HUES64 (cell line): Measurements from ENCODE around the gene FREY1.

Source experiments
- H3K27ac ChIP-seq: 2 replicates; pipeline ENCODE4 v1.7.0; 2013; ENCODE audit warnings: low read depth, low read length, inconsistent platforms
- H3K27me3 ChIP-seq: 2 replicates; pipeline ENCODE4 v1.6.1; 2013; ENCODE audit warnings: mild to moderate bottlenecking, low read length; ENCODE audit not compliant: insufficient read depth
- H3K36me3 ChIP-seq: 2 replicates; pipeline ENCODE4 v1.6.1; 2013; ENCODE audit warnings: mild to moderate bottlenecking, low read length; ENCODE audit not compliant: insufficient read depth
- H3K4me1 ChIP-seq: 2 replicates; pipeline ENCODE4 v1.6.1; 2013; ENCODE audit warnings: mild to moderate bottlenecking, low read length, moderate library complexity; ENCODE audit not compliant: insufficient read depth
- H3K4me3 ChIP-seq: 2 replicates; pipeline ENCODE4 v1.5.1; 2013; ENCODE audit warnings: mild to moderate bottlenecking, low read length, moderate library complexity
- H3K9ac ChIP-seq: 2 replicates; pipeline ENCODE4 v1.6.1; 2013; ENCODE audit warnings: mild to moderate bottlenecking, low read depth, low read length
- H3K9me3 ChIP-seq: 2 replicates; pipeline ENCODE4 v1.6.1; 2013; ENCODE audit warnings: low read depth, low read length; ENCODE audit not compliant: insufficient read depth
- WGBS: fragments of 150-250, 120-280 bp; methylation state at CpG from one replicate; pipeline ENCODE4 v1.1.7; 2013; ENCODE audit warnings: missing lambda C conversion rate; 5-methylcytosine and 5-hydroxymethylcytosine counted together

The FREY1 gene

DNA sequence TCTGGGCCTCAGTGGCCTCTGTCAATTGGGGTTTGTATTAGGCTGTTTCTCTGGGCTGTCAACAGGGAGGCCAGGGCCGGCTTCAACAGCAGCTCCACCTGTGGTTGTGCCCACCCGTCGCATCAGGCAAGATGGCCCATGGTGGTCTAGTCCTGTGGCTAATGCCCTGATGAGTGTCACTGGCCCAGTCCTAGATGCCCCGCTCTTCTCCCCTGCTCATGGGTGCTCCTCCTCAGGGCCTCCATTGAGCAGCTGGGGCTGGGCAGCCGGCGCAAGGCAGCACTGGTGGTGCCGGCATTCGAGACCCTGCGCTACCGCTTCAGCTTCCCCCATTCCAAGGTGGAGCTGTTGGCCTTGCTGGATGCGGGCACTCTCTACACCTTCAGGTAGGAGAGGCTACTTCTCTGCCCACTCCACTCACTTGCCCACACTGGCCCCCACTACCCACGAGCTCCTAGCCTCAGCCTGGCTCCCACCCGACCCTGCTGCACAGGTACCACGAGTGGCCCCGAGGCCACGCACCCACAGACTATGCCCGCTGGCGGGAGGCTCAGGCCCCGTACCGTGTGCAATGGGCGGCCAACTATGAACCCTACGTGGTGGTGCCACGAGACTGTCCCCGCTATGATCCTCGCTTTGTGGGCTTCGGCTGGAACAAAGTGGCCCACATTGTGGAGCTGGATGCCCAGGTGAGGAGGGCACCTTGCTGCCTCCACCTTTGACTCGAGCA is 20.8 kb upstream of the FREY1 start:
- no peaks in the 10 kb centered on the region for H3K9me3 ChIP-seq
- no peak overlapping the region for H3K27ac ChIP-seq
- H3K4me1 ChIP-seq = no peaks in the 10 kb centered on the region
- no peak overlapping the region for H3K9ac ChIP-seq
- H3K4me3 ChIP-seq = no peak overlapping the region
- peaks cover 7% of the 10 kb centered on the region for H3K27me3 ChIP-seq
- WGBS = 92% methylated on average over 27 of the region's 27 CpGs
- H3K36me3 ChIP-seq = peaks cover 55% of the 10 kb centered on the region

DNA sequence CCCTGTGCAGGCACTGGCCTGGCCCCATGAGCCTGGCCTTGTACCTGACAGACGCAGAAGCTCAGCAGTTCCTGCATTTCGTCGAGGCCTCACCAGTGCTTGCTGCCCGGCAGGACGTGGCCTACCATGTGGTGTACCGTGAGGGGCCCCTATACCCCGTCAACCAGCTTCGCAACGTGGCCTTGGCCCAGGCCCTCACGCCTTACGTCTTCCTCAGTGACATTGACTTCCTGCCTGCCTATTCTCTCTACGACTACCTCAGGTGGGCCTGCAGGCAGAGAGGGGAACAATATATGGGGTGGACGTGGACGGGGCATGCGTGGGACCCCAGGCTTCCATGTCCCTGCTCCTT is 20.2 kb upstream of the FREY1 start:
- no peak overlapping the region for H3K4me3 ChIP-seq
- peaks cover 10% of the 10 kb centered on the region for H3K27me3 ChIP-seq
- 92% methylated on average over 15 of the region's 15 CpGs for WGBS
- no peak overlapping the region for H3K9ac ChIP-seq
- H3K9me3 ChIP-seq = no peaks in the 10 kb centered on the region
- no peaks in the 10 kb centered on the region for H3K4me1 ChIP-seq
- H3K27ac ChIP-seq = no peak overlapping the region
- H3K36me3 ChIP-seq = peaks cover 50% of the 10 kb centered on the region; the same call in 1 of the 2 replicates

- Histone ChIP-seq H3K27me3 (peaks cover 10% of the 10 kb centered on the region), H3K36me3 (peaks cover 48% of the 10 kb centered on the region; the same call in 1 of the 2 replicates), H3K4me1 (no peaks in the 10 kb centered on the region), H3K4me3 (no peak overlapping the region), H3K9me3 (no peaks in the 10 kb centered on the region), H3K27ac (no peak overlapping the region), H3K9ac (no peak overlapping the region)
- 96% methylated on average over 12 of the region's 12 CpGs for WGBS
Observed at GRCh38 chr11:45926536-45927331, 19.7 kb upstream of the FREY1 start.

DNA sequence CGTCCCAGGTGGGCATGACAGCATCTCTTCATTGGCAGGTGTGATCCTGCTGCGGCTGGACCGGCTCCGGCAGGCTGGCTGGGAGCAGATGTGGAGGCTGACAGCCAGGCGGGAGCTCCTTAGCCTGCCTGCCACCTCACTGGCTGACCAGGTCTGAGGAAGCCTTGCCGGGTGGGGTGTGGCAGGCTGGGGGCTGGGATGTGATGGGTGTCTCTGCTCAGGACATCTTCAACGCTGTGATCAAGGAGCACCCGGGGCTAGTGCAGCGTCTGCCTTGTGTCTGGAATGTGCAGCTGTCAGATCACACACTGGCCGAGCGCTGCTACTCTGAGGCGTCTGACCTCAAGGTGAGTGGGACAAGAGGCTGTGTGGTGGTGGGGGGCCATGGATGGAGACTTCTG is 18.9 kb upstream of the FREY1 start:
- H3K27me3 ChIP-seq = peaks cover 15% of the 10 kb centered on the region
- no peaks in the 10 kb centered on the region for H3K9me3 ChIP-seq
- peaks cover 5% of the 10 kb centered on the region; the same call in 1 of the 2 replicates for H3K4me1 ChIP-seq
- H3K4me3 ChIP-seq = no peak overlapping the region
- WGBS = 90% methylated on average over 12 of the region's 12 CpGs
- H3K27ac ChIP-seq = no peak overlapping the region
- H3K36me3 ChIP-seq = peaks cover 42% of the 10 kb centered on the region; the same call in 1 of the 2 replicates
- H3K9ac ChIP-seq = no peak overlapping the region

- no peak overlapping the region for H3K27ac ChIP-seq
Observed at GRCh38 chr11:45925550-45925949, 18.5 kb upstream of the FREY1 start.

GRCh38 chr11:45924927-45925326 is 17.9 kb upstream of the FREY1 start:
- no peak overlapping the region for H3K9ac ChIP-seq
- H3K27me3 ChIP-seq = peaks cover 22% of the 10 kb centered on the region
- no peak overlapping the region for H3K4me3 ChIP-seq
- peaks cover 10% of the 10 kb centered on the region; the same call in 1 of the 2 replicates for H3K4me1 ChIP-seq
- 96% methylated on average over 6 of the region's 6 CpGs for WGBS
- H3K27ac ChIP-seq = no peak overlapping the region
- H3K9me3 ChIP-seq = no peaks in the 10 kb centered on the region
- peaks cover 38% of the 10 kb centered on the region; the same call in 1 of the 2 replicates for H3K36me3 ChIP-seq

More at GRCh38 chr11:45925550-45925949, 18.5 kb upstream of the FREY1 start:
- 94% methylated on average over 2 of the region's 3 CpGs for WGBS
- Histone ChIP-seq H3K27me3 (peaks cover 20% of the 10 kb centered on the region), H3K9ac (no peak overlapping the region), H3K4me3 (no peak overlapping the region), H3K9me3 (no peaks in the 10 kb centered on the region), H3K36me3 (peaks cover 40% of the 10 kb centered on the region; the same call in 1 of the 2 replicates), H3K4me1 (peaks cover 7% of the 10 kb centered on the region; the same call in 1 of the 2 replicates)

DNA sequence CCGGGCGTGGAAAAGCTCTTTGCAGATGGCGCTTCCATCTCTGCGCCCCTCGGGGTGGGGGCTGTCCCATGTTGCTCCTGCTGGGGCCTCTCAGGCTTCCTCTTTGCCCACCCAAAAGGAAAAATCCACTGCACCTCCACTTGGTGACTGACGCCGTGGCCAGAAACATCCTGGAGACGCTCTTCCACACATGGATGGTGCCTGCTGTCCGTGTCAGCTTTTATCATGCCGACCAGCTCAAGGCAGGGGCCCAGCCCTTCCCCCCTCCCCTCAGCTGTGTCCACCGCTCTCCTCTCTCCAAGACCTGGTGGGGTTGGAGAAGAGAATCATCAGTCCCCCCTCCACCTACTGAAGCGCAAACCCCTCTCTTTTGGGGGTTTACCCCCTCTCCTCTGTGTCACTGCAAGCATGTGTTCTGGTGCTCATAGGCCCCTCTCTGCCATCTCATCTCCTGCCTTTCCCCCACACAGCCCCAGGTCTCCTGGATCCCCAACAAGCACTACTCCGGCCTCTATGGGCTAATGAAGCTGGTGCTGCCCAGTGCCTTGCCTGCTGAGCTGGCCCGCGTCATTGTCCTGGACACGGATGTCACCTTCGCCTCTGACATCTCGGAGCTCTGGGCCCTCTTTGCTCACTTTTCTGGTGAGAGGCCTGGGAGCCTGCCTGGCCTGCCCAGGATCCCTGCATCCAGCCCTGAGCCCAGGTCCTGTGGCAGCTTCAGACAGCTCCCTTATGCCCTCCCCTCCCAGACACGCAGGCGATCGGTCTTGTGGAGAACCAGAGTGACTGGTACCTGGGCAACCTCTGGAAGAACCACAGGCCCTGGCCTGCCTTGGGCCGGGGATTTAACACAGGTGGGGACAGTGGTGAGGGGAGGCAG is 17.2 kb upstream of the FREY1 start:
- WGBS = 89% methylated on average over 22 of the region's 22 CpGs
- peaks cover 38% of the 10 kb centered on the region; the same call in 1 of the 2 replicates for H3K36me3 ChIP-seq
- no peak overlapping the region for H3K27ac ChIP-seq
- no peaks in the 10 kb centered on the region for H3K9me3 ChIP-seq
- peaks cover 22% of the 10 kb centered on the region for H3K27me3 ChIP-seq
- H3K4me1 ChIP-seq = peaks cover 10% of the 10 kb centered on the region; the same call in 1 of the 2 replicates
- no peak overlapping the region for H3K9ac ChIP-seq
- no peak overlapping the region for H3K4me3 ChIP-seq

DNA sequence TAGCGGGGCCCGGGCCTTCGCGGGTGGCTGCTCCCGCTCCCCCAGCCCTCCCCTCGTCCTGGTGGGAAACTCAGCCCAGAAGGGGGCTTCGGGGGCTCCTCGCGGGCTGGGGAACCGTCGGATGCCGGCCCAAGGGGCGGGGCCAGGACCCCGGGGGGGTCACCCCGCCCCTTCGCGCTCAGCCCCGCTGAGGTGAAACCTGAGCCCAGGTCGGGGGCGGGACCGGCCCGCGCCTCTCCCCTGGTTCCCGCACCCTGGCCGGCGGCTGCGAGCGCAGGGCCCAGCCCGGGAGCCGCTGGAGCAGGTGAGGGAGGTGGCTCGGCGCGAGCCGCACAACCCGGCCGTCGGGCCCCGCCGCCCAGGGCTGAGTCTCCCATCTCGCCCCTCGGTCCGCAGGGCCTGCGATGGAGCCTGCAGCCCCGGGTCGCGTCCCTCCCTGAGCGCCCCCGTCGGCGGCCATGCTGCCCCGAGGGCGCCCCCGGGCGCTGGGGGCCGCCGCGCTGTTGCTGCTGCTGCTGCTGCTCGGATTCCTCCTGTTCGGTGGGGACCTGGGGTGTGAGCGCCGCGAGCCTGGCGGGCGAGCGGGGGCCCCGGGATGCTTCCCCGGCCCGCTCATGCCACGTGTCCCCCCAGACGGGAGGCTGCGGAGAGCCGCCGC is 15.5 kb upstream of the FREY1 start, which contains the start of gene LARGE2:
LARGE2 (plus strand) TSS at position 232 of the 658 bp plus-strand sequence; CDS start at position 459, 227 bp downstream.
- H3K27ac ChIP-seq = peak within 1 kb of the TSS; percentile 80; the same call in 1 of the 2 replicates
- peak within 1 kb of the TSS; percentile 66 for H3K4me3 ChIP-seq
- under 1% methylated on average over 73 of the region's 73 CpGs for WGBS
- H3K4me1 ChIP-seq = peaks cover 10% of the 10 kb centered on the region; the same call in 1 of the 2 replicates
- H3K36me3 ChIP-seq = peaks cover 26% of the 10 kb centered on the region; the same call in 1 of the 2 replicates
- H3K9me3 ChIP-seq = no peaks in the 10 kb centered on the region
- peaks cover 22% of the 10 kb centered on the region for H3K27me3 ChIP-seq
- H3K9ac ChIP-seq = peak within 1 kb of the TSS; percentile 71

DNA sequence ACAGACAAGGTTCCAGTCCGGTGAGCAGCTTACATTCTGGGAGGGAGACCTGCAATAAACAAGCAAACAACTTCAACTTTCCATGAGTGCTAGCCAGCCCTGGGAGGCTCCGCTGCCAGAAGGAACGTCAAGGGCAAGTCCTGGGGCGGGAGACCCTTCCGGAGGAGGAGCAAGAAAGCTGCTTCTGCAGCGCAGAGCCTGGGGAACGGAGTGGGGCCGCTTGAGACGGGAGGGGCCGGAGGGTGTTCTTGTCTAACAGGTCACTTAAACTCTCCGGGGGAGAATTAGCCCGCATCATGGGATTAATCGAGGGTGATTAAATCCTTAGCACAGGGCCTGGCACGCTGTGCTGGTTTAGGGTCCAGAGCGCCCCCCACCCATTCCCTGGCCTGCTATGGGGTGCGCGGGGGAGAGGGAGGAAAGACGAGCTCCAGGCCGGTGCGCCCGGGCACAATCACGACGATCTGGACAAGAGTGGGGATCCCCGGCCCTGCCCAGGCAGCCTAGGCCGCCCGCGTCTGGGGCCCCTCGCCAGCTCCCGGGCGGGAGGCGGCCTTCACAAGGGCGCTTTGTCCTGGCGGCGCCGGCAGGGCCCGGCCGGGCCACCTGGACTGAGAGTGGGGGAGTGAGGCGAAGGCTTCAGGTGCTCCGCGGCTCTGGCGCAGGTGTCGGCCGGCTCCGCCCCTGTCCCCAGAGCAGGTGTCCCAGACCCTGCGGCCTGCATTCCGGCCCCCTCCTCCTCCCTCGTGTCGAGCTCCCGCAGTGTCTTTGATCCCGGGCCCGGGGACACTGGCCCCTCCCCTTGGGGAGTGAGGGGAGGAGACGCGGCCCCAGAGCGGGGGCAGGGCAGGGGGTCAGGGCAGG is 14.7 kb upstream of the FREY1 start:
- Histone ChIP-seq H3K4me3 (peak overlapping the region; percentile 66), H3K9me3 (no peaks in the 10 kb centered on the region), H3K9ac (peak overlapping the region; percentile 71; the same call in 1 of the 2 replicates), H3K4me1 (peaks cover 10% of the 10 kb centered on the region; the same call in 1 of the 2 replicates), H3K27ac (peak overlapping the region; percentile 80; the same call in 1 of the 2 replicates), H3K27me3 (peaks cover 22% of the 10 kb centered on the region), H3K36me3 (peaks cover 19% of the 10 kb centered on the region; the same call in 1 of the 2 replicates)
- 2% methylated on average over 54 of the region's 54 CpGs for WGBS
